ENCODE results near the gene UNC79. TPM values are rescaled to one million over a fixed set of nuclear protein-coding genes. Genes with fewer than 3 reads are reported as not detected.

The UNC79 gene
- total RNA-seq, 4 donors from 2014 or later: 0.13 to 0.16 (median 0.15) TPM; not detected in 1

DNA sequence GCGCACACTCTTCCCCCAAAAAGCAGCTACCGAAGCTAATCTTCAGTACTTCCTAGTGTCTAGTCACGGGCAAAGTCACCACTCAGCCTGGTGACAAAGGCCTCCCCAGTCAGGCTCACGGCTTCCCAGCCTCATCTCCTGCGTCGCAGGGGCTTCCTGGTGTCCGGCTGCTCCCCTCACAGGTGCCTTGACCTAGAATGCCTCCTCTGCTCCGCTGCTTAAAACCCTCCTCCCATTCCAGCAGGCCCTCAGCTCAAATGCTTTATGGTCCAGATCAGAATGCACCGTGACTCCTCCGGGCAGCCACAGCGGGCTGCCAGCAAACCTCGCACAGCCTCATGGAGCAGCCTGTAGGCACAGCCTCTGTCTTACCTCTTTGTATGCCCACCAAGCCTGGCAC lies 304.5 kb downstream of the UNC79 start:
- WGBS, 2 donors (ENCODE audit: low coverage in 1 of 2): 93% methylated on average over 4 of the region's 12 CpGs; no CpG with 5 or more reads in 1 of the 2 donors
- Histone ChIP-seq H3K27ac (no peak overlapping the region), H3K4me3 (no peak overlapping the region), H3K4me1 (peaks cover 0 to 11% (median 0%) of the 10 kb centered on the region in 3 donors), H3K9me3 (no peaks in the 10 kb centered on the region), H3K27me3 (no peaks in the 10 kb centered on the region), H3K36me3 (peaks cover 0 to 44% of the 10 kb centered on the region in 2 donors)
- no peak for ATAC-seq
- no peak for TF ChIP-seq EP300 (IDR thresholded peaks at IDR 0.05)
- TF ChIP-seq POLR2A (IDR thresholded peaks at IDR 0.05): no peak
- TF ChIP-seq, protein P1, sequence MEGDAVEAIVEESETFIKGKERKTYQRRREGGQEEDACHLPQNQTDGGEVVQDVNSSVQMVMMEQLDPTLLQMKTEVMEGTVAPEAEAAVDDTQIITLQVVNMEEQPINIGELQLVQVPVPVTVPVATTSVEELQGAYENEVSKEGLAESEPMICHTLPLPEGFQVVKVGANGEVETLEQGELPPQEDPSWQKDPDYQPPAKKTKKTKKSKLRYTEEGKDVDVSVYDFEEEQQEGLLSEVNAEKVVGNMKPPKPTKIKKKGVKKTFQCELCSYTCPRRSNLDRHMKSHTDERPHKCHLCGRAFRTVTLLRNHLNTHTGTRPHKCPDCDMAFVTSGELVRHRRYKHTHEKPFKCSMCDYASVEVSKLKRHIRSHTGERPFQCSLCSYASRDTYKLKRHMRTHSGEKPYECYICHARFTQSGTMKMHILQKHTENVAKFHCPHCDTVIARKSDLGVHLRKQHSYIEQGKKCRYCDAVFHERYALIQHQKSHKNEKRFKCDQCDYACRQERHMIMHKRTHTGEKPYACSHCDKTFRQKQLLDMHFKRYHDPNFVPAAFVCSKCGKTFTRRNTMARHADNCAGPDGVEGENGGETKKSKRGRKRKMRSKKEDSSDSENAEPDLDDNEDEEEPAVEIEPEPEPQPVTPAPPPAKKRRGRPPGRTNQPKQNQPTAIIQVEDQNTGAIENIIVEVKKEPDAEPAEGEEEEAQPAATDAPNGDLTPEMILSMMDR (IDR thresholded peaks at IDR 0.05): no peak
- TF ChIP-seq POLR2AphosphoS5 (IDR thresholded peaks at IDR 0.05): no peak

DNA sequence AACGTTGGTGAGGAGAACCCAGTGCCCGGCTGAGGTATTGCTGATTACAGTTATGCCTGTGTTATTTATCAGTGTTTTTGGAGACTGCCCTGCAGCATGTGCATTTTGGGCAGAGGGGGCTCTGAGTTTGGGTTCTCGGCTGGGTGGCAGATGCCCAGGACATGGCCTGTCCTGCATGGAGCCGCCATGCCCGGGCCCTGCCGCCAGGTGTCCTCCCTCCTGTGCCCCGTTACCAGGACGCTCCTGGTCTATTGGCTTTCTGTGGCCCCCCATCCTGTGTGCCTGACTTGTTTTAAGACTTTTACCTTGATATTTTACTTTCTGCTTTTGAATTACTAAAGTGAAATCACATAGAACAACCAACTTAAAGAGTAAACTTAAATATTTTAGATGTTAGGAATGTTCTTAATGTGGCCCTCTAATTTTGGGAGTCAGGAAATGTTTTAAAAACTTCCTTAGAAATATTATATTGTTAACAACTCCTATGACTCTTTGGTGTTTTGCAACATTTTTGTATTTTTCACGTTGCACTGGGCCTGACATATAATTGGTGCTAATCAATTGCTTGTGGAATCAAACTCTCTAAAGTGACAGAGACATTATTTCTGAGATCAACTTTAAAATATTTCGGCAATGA lies 305.8 kb downstream of the UNC79 start:
- Histone ChIP-seq H3K4me1 (peaks cover 0 to 14% (median 0%) of the 10 kb centered on the region in 3 donors), H3K27me3 (no peaks in the 10 kb centered on the region), H3K4me3 (no peak overlapping the region), H3K27ac (no peak overlapping the region), H3K36me3 (peaks cover 0 to 35% of the 10 kb centered on the region in 2 donors), H3K9me3 (no peaks in the 10 kb centered on the region)
- WGBS, 2 donors (ENCODE audit: low coverage in 1 of 2): 68 to 100% methylated on average over 1 to 10 of the region's 10 CpGs
- TF ChIP-seq, protein P1 (IDR thresholded peaks at IDR 0.05): peak in 3 of 4 experiments; percentile 22 to 51 (median 29)
- no peak for TF ChIP-seq POLR2A (IDR thresholded peaks at IDR 0.05)
- ATAC-seq: no peak

DNA sequence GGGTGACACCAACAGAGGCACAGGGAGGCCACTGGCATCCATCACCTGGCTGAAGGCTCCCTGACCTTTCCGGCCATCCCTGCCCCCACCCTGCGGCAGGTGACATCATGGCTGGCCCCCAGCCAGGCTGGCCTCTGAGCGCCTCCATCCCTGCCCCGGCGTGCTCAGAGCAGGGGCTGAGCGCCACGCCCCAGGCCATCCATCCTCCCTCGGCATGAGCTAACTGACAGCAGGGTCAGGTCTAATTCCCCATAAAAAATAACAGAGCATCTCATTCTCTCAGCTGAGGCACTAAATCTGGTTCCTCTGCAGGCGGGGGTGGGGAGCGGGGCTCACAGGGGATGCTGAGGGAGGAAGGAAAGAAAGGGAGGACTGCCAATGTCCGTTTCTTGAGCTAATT lies 306.9 kb downstream of the UNC79 start:
- H3K36me3 ChIP-seq: peaks cover 0 to 25% of the 10 kb centered on the region in 2 donors
- TF ChIP-seq, protein P1 (IDR thresholded peaks at IDR 0.05): no peak
- TF ChIP-seq POLR2A (IDR thresholded peaks at IDR 0.05) (no peak), POLR2AphosphoS5 (IDR thresholded peaks at IDR 0.05) (no peak), EP300 (IDR thresholded peaks at IDR 0.05) (no peak)
- WGBS, 2 donors (ENCODE audit: low coverage in 1 of 2): 50 to 60% methylated on average over 1 to 2 of the region's 11 CpGs
- no peaks in the 10 kb centered on the region for H3K9me3 ChIP-seq
- H3K4me3 ChIP-seq: no peak overlapping the region
- peaks cover 0 to 26% (median 3%) of the 10 kb centered on the region in 3 donors for H3K4me1 ChIP-seq
- H3K27me3 ChIP-seq: no peaks in the 10 kb centered on the region
- H3K27ac ChIP-seq: peak overlapping the region in 2 of 4 donors; percentile 26 to 28
- no peak for ATAC-seq

DNA sequence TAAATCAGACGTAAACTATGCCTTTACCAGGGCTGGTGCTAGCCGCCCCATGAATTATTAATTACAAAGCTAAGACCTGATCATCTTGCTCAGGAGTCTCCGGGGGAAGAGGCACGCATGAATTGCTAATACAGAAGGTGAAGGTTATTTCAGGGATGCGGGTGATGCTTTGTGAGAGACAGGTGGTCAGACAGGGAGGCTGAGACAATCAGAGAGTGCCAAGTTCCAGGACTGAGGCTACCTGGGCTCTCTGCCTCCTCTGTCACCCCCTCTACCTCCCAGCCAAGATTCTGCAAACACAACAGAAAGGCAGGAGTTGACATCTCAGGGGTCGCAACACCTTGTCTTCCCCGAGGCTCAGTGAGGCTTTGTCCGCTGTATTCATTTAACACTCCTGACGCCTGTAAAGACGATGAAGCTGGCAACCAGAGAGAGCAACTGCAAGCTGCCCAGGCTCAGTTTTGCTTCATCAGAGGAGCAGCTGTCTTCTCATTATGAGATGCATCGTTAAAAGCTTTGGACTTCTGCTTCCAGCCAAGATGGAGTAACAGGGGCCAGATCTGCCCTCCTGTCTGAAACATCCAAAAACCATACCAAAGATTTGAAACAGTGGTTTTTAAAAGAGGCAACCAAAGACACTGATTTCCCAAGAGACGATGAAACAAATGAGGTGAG lies 311.0 kb downstream of the UNC79 start:
- Histone ChIP-seq H3K36me3 (peaks cover 0 to 2% of the 10 kb centered on the region in 2 donors), H3K4me3 (no peak overlapping the region), H3K9me3 (no peaks in the 10 kb centered on the region), H3K27me3 (no peaks in the 10 kb centered on the region), H3K27ac (peak overlapping the region in 2 of 4 donors; percentile 51 to 75), H3K4me1 (peaks cover 0 to 48% (median 10%) of the 10 kb centered on the region in 3 donors)
- ATAC-seq: no peak
- 77 to 89% methylated on average over 4 to 9 of the region's 12 CpGs for WGBS, 2 donors (ENCODE audit: low coverage in 1 of 2)
- TF ChIP-seq POLR2A (IDR thresholded peaks at IDR 0.05) (no peak), EP300 (IDR thresholded peaks at IDR 0.05) (no peak), POLR2AphosphoS5 (IDR thresholded peaks at IDR 0.05) (no peak)
- TF ChIP-seq, protein P1 (IDR thresholded peaks at IDR 0.05): no peak
